ENCODE measurements around the gene CANT1. TPM values are rescaled to one million over a fixed set of nuclear protein-coding genes. Genes with fewer than 3 reads are reported as not detected.

Gene CANT1
- total and polyA plus RNA-seq, 2 donors (not counting 1 experiment from before 2014, with no cell fraction given): 39.9 to 46.6 TPM

GRCh38 chr17:79043931-79044320 lies 34.4 kb upstream of the CANT1 start:
- Histone ChIP-seq H3K9me3 (ENCODE audit: control insufficient read depth, insufficient read depth, low read depth, low read length) (no peaks in the 10 kb centered on the region), H3K27ac (ENCODE audit: insufficient read depth, low read length) (no peak overlapping the region), H3K4me1 (ENCODE audit: control insufficient read depth, extremely low read depth, insufficient read depth, low read length) (peaks cover 3% of the 10 kb centered on the region), H4K20me1 (ENCODE audit: control insufficient read depth, extremely low read depth, insufficient read depth, low read length) (no peaks in the 10 kb centered on the region), H3K36me3 (ENCODE audit: control insufficient read depth, insufficient read depth, low read length) (no peaks in the 10 kb centered on the region), H3K4me2 (ENCODE audit: extremely low read depth, insufficient read depth, low read length) (no peak overlapping the region), H3K4me3 (replicated peaks in 1 of 4; ENCODE audit: control extremely low read depth in 1 of 4, insufficient read depth in 1 of 4, low read depth in 3 of 4, low read length in 4 of 4) (no peak overlapping the region), H3K79me2 (ENCODE audit: control insufficient read depth, insufficient read depth, low read length) (no peaks in the 10 kb centered on the region), H2AFZ (ENCODE audit: low read length) (no peak overlapping the region), H3K9ac (ENCODE audit: insufficient read depth, low read length) (no peak overlapping the region), H3K27me3 (ENCODE audit: control insufficient read depth, insufficient read depth, low read length) (no peaks in the 10 kb centered on the region)
- DNase-seq (ENCODE audit: low read depth in 2 of 2): no peak
- TF ChIP-seq CTCF (conservative IDR thresholded peaks at IDR 0.05 in 1 of 2, IDR thresholded peaks at IDR 0.05 in 1 of 2; ENCODE audit: low read depth in 1 of 2, low read length in 2 of 2) (no peak), EZH2 (IDR thresholded peaks at IDR 0.05; ENCODE audit: low read length, missing control alignments) (no peak)

DNA sequence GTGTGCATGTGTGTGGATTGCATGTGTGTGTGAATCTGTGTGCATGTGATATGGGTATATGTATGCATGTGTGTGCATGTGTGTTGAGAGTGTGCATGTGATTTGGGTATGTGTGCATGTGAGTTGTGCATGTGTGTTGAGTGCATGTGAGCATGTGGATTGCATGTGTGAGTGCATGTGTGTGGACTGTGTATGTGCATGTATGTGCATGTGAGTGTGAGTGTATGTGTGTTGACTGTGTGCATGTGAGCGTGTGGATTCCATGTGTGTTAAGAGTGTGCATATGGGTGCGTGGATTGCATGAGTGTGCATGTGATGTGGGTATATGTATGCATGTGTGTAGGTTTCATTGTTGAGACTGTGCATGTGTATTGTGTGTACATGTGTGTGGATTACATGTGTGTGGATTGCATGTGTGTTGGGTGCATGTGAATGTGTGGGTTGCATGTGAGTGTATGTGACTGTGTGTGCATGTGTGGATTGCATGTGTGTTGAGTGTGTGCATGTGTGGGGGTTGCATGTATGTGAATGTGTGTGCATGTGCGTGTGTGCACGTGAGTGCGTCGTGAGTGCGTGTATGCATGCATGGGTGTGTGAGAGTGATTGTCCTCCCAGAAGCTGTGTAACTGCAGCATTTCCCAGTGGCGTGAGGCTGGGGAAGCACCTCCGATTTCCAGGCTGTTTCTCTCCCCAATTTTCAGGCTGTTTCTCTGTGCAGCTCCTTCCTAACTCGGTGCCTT lies 33.8 kb upstream of the CANT1 start:
- Histone ChIP-seq H4K20me1 (ENCODE audit: control insufficient read depth, extremely low read depth, insufficient read depth, low read length) (no peaks in the 10 kb centered on the region), H3K36me3 (ENCODE audit: control insufficient read depth, insufficient read depth, low read length) (no peaks in the 10 kb centered on the region), H3K4me1 (ENCODE audit: control insufficient read depth, extremely low read depth, insufficient read depth, low read length) (peaks cover 5% of the 10 kb centered on the region), H3K9me3 (ENCODE audit: control insufficient read depth, insufficient read depth, low read depth, low read length) (no peaks in the 10 kb centered on the region), H3K4me2 (ENCODE audit: extremely low read depth, insufficient read depth, low read length) (no peak overlapping the region), H3K27ac (ENCODE audit: insufficient read depth, low read length) (no peak overlapping the region), H2AFZ (ENCODE audit: low read length) (no peak overlapping the region), H3K9ac (ENCODE audit: insufficient read depth, low read length) (no peak overlapping the region), H3K4me3 (replicated peaks in 1 of 4; ENCODE audit: control extremely low read depth in 1 of 4, insufficient read depth in 1 of 4, low read depth in 3 of 4, low read length in 4 of 4) (no peak overlapping the region), H3K79me2 (ENCODE audit: control insufficient read depth, insufficient read depth, low read length) (no peaks in the 10 kb centered on the region), H3K27me3 (ENCODE audit: control insufficient read depth, insufficient read depth, low read length) (no peaks in the 10 kb centered on the region)
- TF ChIP-seq CTCF (conservative IDR thresholded peaks at IDR 0.05 in 1 of 2, IDR thresholded peaks at IDR 0.05 in 1 of 2; ENCODE audit: low read depth in 1 of 2, low read length in 2 of 2) (no peak), EZH2 (IDR thresholded peaks at IDR 0.05; ENCODE audit: low read length, missing control alignments) (no peak)
- DNase-seq (ENCODE audit: low read depth in 2 of 2): no peak

DNA sequence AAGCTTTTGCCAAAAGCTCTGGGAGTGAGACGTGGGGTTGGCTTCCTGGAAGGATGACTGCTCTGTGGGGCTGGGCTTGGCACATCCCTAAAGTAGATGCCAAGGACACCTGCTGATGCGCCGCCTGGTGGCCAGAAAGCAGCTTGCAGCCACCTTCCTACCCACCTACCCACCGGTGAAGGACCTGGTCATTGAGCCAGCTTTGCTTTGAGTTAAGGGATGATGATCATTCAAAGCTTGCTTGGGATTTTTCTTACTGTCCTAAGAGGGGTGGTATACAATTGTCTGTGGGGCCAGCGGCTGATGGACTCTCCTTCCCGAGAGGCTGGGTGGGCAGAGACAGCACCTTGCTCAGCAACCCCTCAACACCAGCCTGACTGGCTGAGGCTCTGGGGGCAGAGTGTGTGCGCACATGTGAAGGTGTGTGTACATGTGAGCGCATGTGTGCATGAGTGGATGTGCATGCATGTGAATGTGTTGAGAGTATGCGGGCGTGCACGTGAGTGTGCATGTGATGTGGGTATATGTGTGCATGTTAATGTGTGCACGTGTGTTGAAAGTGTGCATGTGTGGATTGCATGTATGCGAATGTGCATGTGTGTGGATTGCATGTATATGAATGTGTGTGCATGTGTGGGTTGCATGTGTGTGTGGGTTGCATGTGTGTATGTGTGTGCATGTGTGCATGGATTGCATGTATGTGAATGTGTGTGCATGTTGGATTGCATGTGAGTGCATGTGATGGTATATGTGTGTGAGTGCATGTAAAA lies 33.0 kb upstream of the CANT1 start:
- Histone ChIP-seq H3K9ac (ENCODE audit: insufficient read depth, low read length) (no peak overlapping the region), H3K36me3 (ENCODE audit: control insufficient read depth, insufficient read depth, low read length) (no peaks in the 10 kb centered on the region), H3K4me3 (replicated peaks in 1 of 4; ENCODE audit: control extremely low read depth in 1 of 4, insufficient read depth in 1 of 4, low read depth in 3 of 4, low read length in 4 of 4) (no peak overlapping the region), H3K4me1 (ENCODE audit: control insufficient read depth, extremely low read depth, insufficient read depth, low read length) (peaks cover 9% of the 10 kb centered on the region), H4K20me1 (ENCODE audit: control insufficient read depth, extremely low read depth, insufficient read depth, low read length) (no peaks in the 10 kb centered on the region), H3K4me2 (ENCODE audit: extremely low read depth, insufficient read depth, low read length) (no peak overlapping the region), H3K9me3 (ENCODE audit: control insufficient read depth, insufficient read depth, low read depth, low read length) (no peaks in the 10 kb centered on the region), H3K27ac (ENCODE audit: insufficient read depth, low read length) (no peak overlapping the region), H3K27me3 (ENCODE audit: control insufficient read depth, insufficient read depth, low read length) (no peaks in the 10 kb centered on the region), H2AFZ (ENCODE audit: low read length) (no peak overlapping the region), H3K79me2 (ENCODE audit: control insufficient read depth, insufficient read depth, low read length) (no peaks in the 10 kb centered on the region)
- DNase-seq (ENCODE audit: low read depth in 2 of 2): peak in 1 of 2 donors; percentile 62
- TF ChIP-seq CTCF (conservative IDR thresholded peaks at IDR 0.05 in 1 of 2, IDR thresholded peaks at IDR 0.05 in 1 of 2; ENCODE audit: low read depth in 1 of 2, low read length in 2 of 2) (peak; percentile 55 to 88), EZH2 (IDR thresholded peaks at IDR 0.05; ENCODE audit: low read length, missing control alignments) (no peak)
